Suprapubic skin (tissue), 4 donors: Measurements from ENCODE around the gene CTNS.

Experiments
- EP300 ChIP-seq: sonication (generic); formaldehyde crosslinking; IDR thresholded peaks from one replicate; pipeline ENCODE4 v1.6.1; 2017; ENCODE audit warnings: antibody characterized with exemption
- POLR2A ChIP-seq, 2 donors: fragments of 450-650 bp; IDR thresholded peaks; one replicate each; pipeline ENCODE4 v1.6.1; 2017; ENCODE audit warnings: antibody characterized with exemption in 2 of 2, mild to moderate bottlenecking in 2 of 2, moderate library complexity in 2 of 2
- POLR2AphosphoS5 ChIP-seq, 3 donors: sonication (generic); formaldehyde crosslinking; IDR thresholded peaks; one replicate each; pipeline ENCODE4 v1.6.1; 2017; ENCODE audit warnings: antibody characterized with exemption in 3 of 3
- TF ChIP-seq, protein P1 (sequence below), 2 donors: fragments of 200-600 bp in 1 of 2; fragments of 450-650 bp in 1 of 2; sonication (generic) in 1 of 2; IDR thresholded peaks; one replicate each; pipeline ENCODE4 v1.5.1; 2016 to 2019; ENCODE audit warnings: antibody characterized with exemption in 2 of 2, mild to moderate bottlenecking in 1 of 2, moderate library complexity in 1 of 2

DNA sequence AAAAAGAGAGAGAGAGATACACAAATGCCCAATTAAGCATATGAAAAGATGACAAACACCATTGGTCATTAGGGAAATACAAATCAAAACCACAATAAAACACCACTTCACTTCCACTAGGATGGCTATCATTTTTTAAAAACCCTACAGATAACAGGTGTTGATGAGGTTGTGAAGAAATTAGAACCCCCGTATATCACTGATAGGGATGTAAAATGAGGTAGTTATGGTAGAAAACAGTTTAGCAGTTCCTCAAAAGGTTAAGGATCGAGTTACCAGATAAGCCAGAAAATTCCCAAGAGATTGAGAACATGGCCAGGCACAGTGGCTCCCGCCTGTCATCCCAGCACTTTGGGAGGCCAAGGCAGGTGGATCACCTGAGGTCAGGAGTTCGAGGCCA lies 56.6 kb downstream of the CTNS start:
- TF ChIP-seq, protein P1, sequence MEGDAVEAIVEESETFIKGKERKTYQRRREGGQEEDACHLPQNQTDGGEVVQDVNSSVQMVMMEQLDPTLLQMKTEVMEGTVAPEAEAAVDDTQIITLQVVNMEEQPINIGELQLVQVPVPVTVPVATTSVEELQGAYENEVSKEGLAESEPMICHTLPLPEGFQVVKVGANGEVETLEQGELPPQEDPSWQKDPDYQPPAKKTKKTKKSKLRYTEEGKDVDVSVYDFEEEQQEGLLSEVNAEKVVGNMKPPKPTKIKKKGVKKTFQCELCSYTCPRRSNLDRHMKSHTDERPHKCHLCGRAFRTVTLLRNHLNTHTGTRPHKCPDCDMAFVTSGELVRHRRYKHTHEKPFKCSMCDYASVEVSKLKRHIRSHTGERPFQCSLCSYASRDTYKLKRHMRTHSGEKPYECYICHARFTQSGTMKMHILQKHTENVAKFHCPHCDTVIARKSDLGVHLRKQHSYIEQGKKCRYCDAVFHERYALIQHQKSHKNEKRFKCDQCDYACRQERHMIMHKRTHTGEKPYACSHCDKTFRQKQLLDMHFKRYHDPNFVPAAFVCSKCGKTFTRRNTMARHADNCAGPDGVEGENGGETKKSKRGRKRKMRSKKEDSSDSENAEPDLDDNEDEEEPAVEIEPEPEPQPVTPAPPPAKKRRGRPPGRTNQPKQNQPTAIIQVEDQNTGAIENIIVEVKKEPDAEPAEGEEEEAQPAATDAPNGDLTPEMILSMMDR (IDR thresholded peaks at IDR 0.05) = no peak
- TF ChIP-seq POLR2A (IDR thresholded peaks at IDR 0.05) (no peak), POLR2AphosphoS5 (IDR thresholded peaks at IDR 0.05) (no peak), EP300 (no peak)
